ENCODE measurements around the gene RBM17. TPM values are rescaled to one million over a fixed set of nuclear protein-coding genes. Genes with fewer than 3 reads are reported as not detected.

The RBM17 gene
- total RNA-seq, 1 experiment from 2014 or later, result 129 TPM

GRCh38 chr10:6116806-6117205 is 28.0 kb downstream of the RBM17 start:
- ATAC-seq (no peak), DNase-seq (ENCODE audit: low read depth, low spot score) (no peak)
- TF ChIP-seq TCF7L2 (IDR thresholded peaks at IDR 0.05; ENCODE audit: borderline replicate concordance, extremely low read depth, insufficient read depth, insufficient read length) (no peak), SP1 (IDR thresholded peaks at IDR 0.05; ENCODE audit: low read depth) (no peak), JUND (IDR thresholded peaks at IDR 0.05) (no peak), ZNF274 (IDR thresholded peaks at IDR 0.05; ENCODE audit: low read depth, low read length) (no peak), EGR1 (IDR thresholded peaks at IDR 0.05; ENCODE audit: low read depth) (no peak), RAD21 (IDR thresholded peaks at IDR 0.05; ENCODE audit: low read depth) (no peak), MAX (IDR thresholded peaks at IDR 0.05) (no peak), SIN3A (IDR thresholded peaks at IDR 0.05; ENCODE audit: low read depth) (no peak), ELF1 (IDR thresholded peaks at IDR 0.05; ENCODE audit: borderline replicate concordance, low read depth) (no peak), FOSL1 (IDR thresholded peaks at IDR 0.05; ENCODE audit: low read depth) (no peak), POLR2AphosphoS5 (IDR thresholded peaks at IDR 0.05; ENCODE audit: low read depth, low read length) (no peak)
- TF ChIP-seq, protein P1, sequence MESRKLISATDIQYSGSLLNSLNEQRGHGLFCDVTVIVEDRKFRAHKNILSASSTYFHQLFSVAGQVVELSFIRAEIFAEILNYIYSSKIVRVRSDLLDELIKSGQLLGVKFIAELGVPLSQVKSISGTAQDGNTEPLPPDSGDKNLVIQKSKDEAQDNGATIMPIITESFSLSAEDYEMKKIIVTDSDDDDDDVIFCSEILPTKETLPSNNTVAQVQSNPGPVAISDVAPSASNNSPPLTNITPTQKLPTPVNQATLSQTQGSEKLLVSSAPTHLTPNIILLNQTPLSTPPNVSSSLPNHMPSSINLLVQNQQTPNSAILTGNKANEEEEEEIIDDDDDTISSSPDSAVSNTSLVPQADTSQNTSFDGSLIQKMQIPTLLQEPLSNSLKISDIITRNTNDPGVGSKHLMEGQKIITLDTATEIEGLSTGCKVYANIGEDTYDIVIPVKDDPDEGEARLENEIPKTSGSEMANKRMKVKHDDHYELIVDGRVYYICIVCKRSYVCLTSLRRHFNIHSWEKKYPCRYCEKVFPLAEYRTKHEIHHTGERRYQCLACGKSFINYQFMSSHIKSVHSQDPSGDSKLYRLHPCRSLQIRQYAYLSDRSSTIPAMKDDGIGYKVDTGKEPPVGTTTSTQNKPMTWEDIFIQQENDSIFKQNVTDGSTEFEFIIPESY (IDR thresholded peaks at IDR 0.05; ENCODE audit: extremely low read depth, insufficient replicate concordance, low read length), result no peak
- ChIA-PET POLR2A (no interaction called here), CTCF (interaction anchor here (1.0 kb wide), 1 partner anchor 9 kb away, joined by 3 read pairs; no protein-coding TSS in a partner anchor), RAD21 (ENCODE audit: low non-redundant PET in 1 of 2, low total read pairs in 2 of 2, uncharacterized antibody in 2 of 2, unreplicated experiment in 2 of 2) (no interaction called here)
- no TSS peak for BruUV-seq (replicated peaks)
- Histone ChIP-seq H3K27me3 (ENCODE audit: insufficient read depth, low read length) (no peaks in the 10 kb centered on the region), H3K36me3 (ENCODE audit: control insufficient read depth in 1 of 2, insufficient read depth in 2 of 2, low read length in 2 of 2) (peaks cover 41 to 47% of the 10 kb centered on the region in 2 experiments), H3K9ac (ENCODE audit: low read length) (no peak overlapping the region), H3K27ac (ENCODE audit: low read depth, low read length) (no peak overlapping the region), H3K4me1 (ENCODE audit: control insufficient read depth in 1 of 2, insufficient read depth in 2 of 2, low read length in 2 of 2) (no peaks in the 10 kb centered on the region), H3K4me2 (ENCODE audit: low read length) (no peak overlapping the region), H3K9me2 (ENCODE audit: insufficient read depth) (no peaks in the 10 kb centered on the region), H3K4me3 (replicated peaks in 1 of 2; ENCODE audit: low read depth in 1 of 2, low read length in 2 of 2) (no peak overlapping the region), H3K9me3 (ENCODE audit: control insufficient read depth in 1 of 2, insufficient read depth in 1 of 2, low read depth in 1 of 2, low read length in 2 of 2) (no peaks in the 10 kb centered on the region), H2AFZ (ENCODE audit: low read depth, low read length, poor library complexity, severe bottlenecking) (no peak overlapping the region), H4K20me1 (ENCODE audit: insufficient read depth) (peaks cover 5% of the 10 kb centered on the region; the same call in 1 of the 2 replicates), H3K79me2 (ENCODE audit: insufficient read depth, low read length) (peaks cover 21% of the 10 kb centered on the region; the same call in 1 of the 2 replicates)
- intact Hi-C loops (cut with micrococcal nuclease), result no loop called here

All from HCT116 (cell line).